GM18951 (cell line): ENCODE results near the gene TPR.
"Not testable (repeated sequence)": the region's sequence is repeated elsewhere in the genome, so short reads cannot be mapped to it uniquely, and the experiment has no call there.

Experiments
- POLR2A ChIP-seq: IDR thresholded peaks from 4 replicates; pipeline ENCODE4 v1.6.1; 2011; ENCODE audit warnings: mild to moderate bottlenecking; ENCODE audit not compliant: insufficient read length, insufficient read depth; ENCODE audit errors: extremely low read depth
- in situ Hi-C: fragments of 300-500 bp; cut with MboI; formaldehyde crosslinking; loops from one replicate; pipeline ENCODE4 v1.12.0; 2022; ENCODE audit warnings: low sequenced_read_pairs, mixed read lengths, inconsistent platforms; ENCODE audit not compliant: unreplicated experiment

Gene TPR

GRCh38 chr1:186386725-186387383 lies 11.8 kb upstream of the TPR start:
- no peak for TF ChIP-seq POLR2A
- in situ Hi-C loops: no loop called here

- no peak for TF ChIP-seq POLR2A
- in situ Hi-C loops: no loop called here
These were observed 871 bp upstream of the TPR start for GRCh38 chr1:186375929-186376319.

DNA sequence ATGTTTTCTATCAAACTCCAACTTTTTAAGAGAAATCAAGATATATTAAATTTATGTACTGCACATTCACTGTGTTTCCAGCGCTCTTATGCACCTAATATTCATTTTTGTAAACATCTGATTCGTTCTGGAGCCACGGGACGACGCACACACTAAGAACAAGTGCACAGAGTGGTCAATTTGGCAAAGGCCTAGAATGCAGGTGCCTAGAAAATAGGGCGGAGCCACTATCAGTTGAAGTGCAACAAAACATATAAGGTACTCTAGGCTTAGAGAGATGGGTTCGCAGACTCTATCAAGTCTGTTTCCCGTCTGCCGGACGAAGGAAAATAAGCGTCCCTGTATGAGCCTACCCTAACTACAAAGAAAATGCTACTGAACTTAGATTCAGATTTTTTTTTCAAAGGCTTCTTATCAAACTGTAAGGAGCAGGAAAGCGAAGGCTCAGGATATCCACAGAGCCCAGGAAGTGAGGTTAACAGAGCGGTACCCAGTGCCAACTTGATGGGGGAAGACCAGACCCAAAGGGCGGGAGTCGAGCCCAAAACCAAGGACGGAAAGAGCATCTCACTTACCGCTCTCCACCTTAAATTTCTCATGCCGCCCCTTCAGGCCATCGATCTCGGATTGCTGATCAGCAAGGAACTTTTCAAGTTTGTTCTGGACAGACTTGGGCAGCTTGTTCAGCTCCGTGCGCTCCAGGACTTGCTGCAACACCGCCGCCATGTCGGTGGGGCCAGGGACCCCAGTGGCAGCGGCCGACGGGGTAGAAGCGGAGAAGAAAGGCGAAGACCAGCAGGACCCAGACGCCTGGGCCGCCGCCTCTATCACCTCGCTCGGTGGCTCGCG lies 526 bp downstream of the TPR start:
- no peak for TF ChIP-seq POLR2A
- in situ Hi-C loops: no loop called here

DNA sequence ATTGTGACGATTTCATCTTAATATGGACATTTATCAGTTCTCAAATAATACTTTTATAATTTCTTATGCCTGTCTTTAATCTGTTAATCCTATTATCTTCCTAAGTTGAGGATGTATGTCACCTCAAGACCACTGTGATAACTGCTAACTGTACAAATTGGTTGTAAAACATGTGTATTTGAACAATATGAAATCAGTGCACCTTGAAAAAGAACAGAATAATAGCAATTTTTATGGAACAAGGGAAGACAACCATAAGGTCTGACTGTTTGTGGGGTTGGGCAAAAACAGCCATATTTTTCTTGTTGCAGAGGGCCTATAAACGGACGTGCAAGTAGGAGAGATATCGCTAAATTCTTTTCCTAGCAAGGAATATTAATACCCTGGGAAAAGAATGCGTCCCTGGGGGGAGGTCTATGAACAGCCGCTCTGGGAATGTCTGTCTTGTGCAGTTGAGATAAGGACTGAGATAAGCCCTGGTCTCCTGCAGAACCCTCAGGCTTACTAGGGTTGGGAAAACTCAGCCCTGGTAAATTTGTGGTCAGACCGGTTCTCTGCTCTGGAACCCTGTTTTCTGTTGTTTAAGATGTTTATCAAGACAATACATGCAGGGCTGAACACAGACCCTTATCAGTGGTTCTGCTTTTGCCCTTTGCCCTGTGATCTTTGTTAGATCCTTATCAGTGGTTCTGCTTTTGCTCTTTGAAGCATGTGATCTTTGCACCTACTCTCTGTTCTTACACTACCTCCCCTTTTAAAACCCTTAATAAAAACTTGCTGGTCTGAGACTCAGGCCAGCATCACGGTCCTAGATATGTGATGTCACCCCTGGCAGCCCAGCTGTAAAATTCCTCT lies 27.0 kb downstream of the TPR start:
- in situ Hi-C loops: not testable (repeated sequence)

DNA sequence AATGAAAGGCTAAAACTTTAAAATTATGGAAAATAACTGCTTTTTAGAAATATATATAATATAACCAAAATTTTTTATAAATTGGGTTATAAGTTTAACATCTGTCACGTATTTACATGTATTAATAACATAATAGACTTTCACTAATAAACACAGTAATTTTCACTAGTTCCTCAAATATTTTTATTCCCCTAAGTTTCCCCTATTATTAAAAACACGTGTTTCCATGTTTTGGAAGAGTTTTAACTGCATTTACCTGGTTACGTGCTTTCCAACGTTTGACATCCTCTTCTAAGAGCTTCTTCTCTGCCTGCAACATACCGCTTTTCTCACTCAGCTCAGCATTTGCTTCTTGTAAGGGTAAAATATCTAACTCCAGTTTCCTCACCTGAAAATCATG lies 34.3 kb downstream of the TPR start:
- in situ Hi-C loops: no loop called here
- no peak for TF ChIP-seq POLR2A

- in situ Hi-C loops: no loop called here
- TF ChIP-seq POLR2A: no peak
These were observed 37.5 kb downstream of the TPR start for GRCh38 chr1:186337554-186337953.

- in situ Hi-C loops: no loop called here
- no peak for TF ChIP-seq POLR2A
These were observed 44.3 kb downstream of the TPR start for GRCh38 chr1:186330758-186331157.

DNA sequence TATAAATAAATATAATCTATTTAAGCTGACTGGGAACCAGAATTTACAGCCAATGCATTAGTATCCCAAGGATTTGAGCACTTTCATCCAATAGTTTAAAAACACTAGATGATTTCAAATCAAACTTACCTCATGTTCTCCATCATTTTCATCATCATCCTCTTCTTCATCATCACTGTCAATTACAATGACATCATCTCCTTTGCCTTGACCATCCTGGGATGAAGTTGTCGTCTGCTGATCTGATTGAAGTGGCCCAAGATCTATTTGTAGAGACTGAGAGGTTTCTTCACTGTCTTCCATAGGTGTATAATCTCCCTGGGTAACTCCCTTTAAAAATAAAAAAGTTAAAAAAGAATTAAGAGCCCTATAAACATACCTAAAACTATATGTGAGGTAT lies 47.7 kb downstream of the TPR start:
- no peak for TF ChIP-seq POLR2A
- in situ Hi-C loops: no loop called here

GRCh38 chr1:186326009-186326408 lies 49.0 kb downstream of the TPR start:
- in situ Hi-C loops: no loop called here
- TF ChIP-seq POLR2A: no peak

DNA sequence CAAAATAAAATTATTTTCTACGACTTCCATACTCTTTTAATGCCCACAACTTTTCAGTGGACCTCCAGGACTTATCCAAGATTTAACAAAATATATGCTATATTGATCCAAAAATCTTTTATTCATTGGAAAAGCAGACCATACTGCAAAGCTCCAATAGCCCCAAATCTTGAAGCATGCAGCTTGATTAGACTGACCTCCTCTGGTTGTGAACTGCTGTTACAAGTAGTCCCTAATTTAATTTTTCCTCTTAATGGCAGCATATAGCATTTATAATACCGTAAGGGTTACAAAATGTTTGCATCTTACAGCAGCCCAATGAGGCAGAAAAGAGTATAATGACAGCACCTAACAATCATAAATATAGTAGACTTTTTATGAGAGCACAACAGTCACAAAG lies 49.8 kb downstream of the TPR start:
- in situ Hi-C loops: no loop called here
- no peak for TF ChIP-seq POLR2A

DNA sequence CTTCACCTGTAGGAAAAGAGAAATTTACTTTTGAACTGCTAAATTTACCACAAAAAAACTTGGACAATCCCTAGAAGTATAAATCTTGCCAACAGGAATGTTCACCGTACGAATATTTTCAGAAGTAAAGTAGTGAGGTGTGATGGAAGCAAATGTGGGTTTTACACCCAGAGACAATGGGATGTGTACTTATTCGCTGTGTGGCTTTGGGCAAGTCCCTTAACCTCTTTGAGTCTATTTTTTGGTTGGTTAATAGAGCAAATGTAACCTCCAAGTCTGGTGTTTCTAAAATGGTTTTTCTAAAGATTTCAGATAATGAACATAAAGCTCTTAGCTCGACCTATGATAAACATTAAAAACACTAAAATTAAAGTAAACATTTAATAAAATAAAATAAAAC lies 51.2 kb downstream of the TPR start:
- TF ChIP-seq POLR2A: no peak
- in situ Hi-C loops: no loop called here

DNA sequence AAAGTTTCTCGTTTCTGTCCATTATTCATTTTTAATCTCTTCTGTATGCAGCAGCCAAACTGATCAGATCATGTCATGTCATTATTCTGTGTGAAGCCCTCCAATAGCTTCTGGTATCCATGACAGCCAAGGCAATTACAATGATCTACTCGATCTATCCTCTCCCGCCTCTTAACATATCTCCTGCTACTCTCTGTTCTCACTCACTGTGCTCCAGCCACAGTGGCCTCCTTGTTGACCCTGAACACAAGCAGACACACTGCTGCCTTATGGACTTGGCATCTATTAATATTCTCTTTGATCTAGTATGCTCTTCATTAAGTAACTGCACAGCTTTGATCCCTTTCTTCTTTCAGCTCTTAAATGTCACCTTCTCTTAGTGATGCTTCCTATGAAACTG lies 59.5 kb downstream of the TPR start:
- in situ Hi-C loops: no loop called here
- TF ChIP-seq POLR2A: no peak

- in situ Hi-C loops: no loop called here
- no peak for TF ChIP-seq POLR2A
These were observed 63.5 kb downstream of the TPR start for GRCh38 chr1:186311375-186312051.

DNA sequence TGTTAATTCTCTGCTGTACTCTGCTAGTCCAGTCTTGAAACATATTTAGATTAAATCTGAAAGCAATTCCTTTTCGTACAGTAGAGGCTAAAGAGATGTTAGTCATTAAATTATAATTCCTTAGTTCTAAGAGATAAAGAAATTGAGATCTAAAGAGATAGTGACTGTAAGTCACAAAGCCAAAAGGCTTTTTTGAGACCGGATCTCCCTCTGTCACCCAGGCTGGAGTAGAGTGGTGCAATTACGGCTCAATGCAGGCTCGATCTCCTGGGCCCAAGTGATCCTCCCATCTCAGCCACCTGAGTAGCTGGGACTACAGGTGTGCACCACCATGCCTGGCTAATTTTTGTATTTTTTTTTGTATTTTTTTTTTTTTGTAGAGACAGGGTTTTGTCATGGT lies 64.7 kb downstream of the TPR start:
- TF ChIP-seq POLR2A: no peak
- in situ Hi-C loops: no loop called here
